K562 (cell line): ENCODE measurements around the gene ZBTB43. TPM values are rescaled to one million over a fixed set of nuclear protein-coding genes. Genes with fewer than 3 reads are reported as not detected.

Source experiments
- CAMTA2 ChIP-seq: fragments of 250-450 bp; sonication (Bioruptor Pico); conservative IDR thresholded peaks from 2 replicates; pipeline ENCODE4 v1.5.1; 2022
- CC2D1A ChIP-seq: fragments of 450-650 bp; IDR thresholded peaks from 2 replicates; pipeline ENCODE4 v1.6.1; 2017; ENCODE audit warnings: mild to moderate bottlenecking
- CHCHD3 ChIP-seq: fragments of 250-450 bp; sonication (Bioruptor Pico); IDR thresholded peaks from 2 replicates; pipeline ENCODE4 v2.1.2; 2022; ENCODE audit warnings: mild to moderate bottlenecking
- CHD4 ChIP-seq: fragments of 200-600 bp; sonication (generic); IDR thresholded peaks from 3 replicates; pipeline ENCODE4 v1.6.1; 2012; ENCODE audit warnings: low read depth, mild to moderate bottlenecking, mixed read lengths, low read length, inconsistent platforms; ENCODE audit not compliant: insufficient read depth, insufficient replicate concordance, poor library complexity, severe bottlenecking
- EZH2 ChIP-seq: IDR thresholded peaks from 2 replicates; pipeline ENCODE4 v1.6.1; 2012; ENCODE audit warnings: low read depth, mild to moderate bottlenecking, inconsistent platforms, low read length, borderline replicate concordance
- FOXK2 ChIP-seq, 2 experiments: fragments of 450-650 bp; IDR thresholded peaks in 1 of 2; conservative IDR thresholded peaks in 1 of 2; 2 replicates each; pipeline ENCODE4 v1.6.1; 2016; ENCODE audit warnings: low read depth in 2 of 2, mild to moderate bottlenecking in 1 of 2
- HMG20A ChIP-seq: fragments of 450-650 bp; formaldehyde crosslinking; conservative IDR thresholded peaks from 2 replicates; pipeline ENCODE4 v1.4.0; 2020; ENCODE audit warnings: mild to moderate bottlenecking, mixed read lengths
- MIER1 ChIP-seq: fragments of 450-650 bp; IDR thresholded peaks from 2 replicates; pipeline ENCODE4 v1.6.1; 2016; ENCODE audit warnings: antibody characterized with exemption, mild to moderate bottlenecking, low read depth
- MYC ChIP-seq, 2 experiments: fragments of 250-450 bp in 1 of 2; sonication (Bioruptor Pico) in 1 of 2; IDR thresholded peaks; 2 replicates each; pipeline versions ENCODE4 v1.5.1 to v1.6.1; 2012 to 2021; ENCODE audit warnings: low read depth in 2 of 2, borderline replicate concordance in 1 of 2, improper control_type of control experiment in 1 of 2, low read length in 1 of 2, mild to moderate bottlenecking in 1 of 2, moderate library complexity in 1 of 2
- NELFE ChIP-seq: IDR thresholded peaks from 2 replicates; pipeline ENCODE4 v1.6.1; 2011; ENCODE audit warnings: mild to moderate bottlenecking; ENCODE audit not compliant: insufficient read depth, insufficient read length
- SMARCE1 ChIP-seq: fragments of 450-650 bp; IDR thresholded peaks from 2 replicates; pipeline ENCODE4 v1.7.1; 2016; ENCODE audit warnings: mild to moderate bottlenecking
- XRCC5 ChIP-seq: fragments of 200-400 bp; formaldehyde crosslinking; IDR thresholded peaks from 2 replicates; pipeline ENCODE4 v1.6.1; 2017; ENCODE audit warnings: low read depth, mild to moderate bottlenecking, low read length
- YY1 ChIP-seq, 3 experiments: IDR thresholded peaks; 2 replicates each; pipeline ENCODE4 v1.6.1; 2011; ENCODE audit warnings: low read length in 2 of 3, mild to moderate bottlenecking in 2 of 3, moderate library complexity in 2 of 3, borderline replicate concordance in 1 of 3, control low read depth in 1 of 3, low read depth in 1 of 3; ENCODE audit not compliant: insufficient read depth in 3 of 3, insufficient replicate concordance in 2 of 3, control insufficient read depth in 1 of 3, insufficient read length in 1 of 3; ENCODE audit errors: extremely low read depth in 1 of 3
- ZNF143 ChIP-seq: sonication (generic); formaldehyde crosslinking; IDR thresholded peaks from 2 replicates; pipeline ENCODE4 v1.9.0; 2022; ENCODE audit warnings: mild to moderate bottlenecking, missing genetic modification reagents
- polyA plus RNA-seq, 8 experiments: library from polyadenylated mRNA; depleted of rRNA in 4 of 8; stranded (reverse) in 5 of 8; unstranded in 3 of 8; fragments of >200 nt; fragmentation: Nextera tagmentation in 2 of 8; fragmentation: Illumina TruSeq in 1 of 8; extraction: Ambion mirVana in 2 of 8; extraction: Trizol in 1 of 8; gene quantifications; 2 replicates each; pipeline versions ENCODE4 v1.2.1 to v1.2.3, GENCODE V29; 2011 to 2014; ENCODE audit warnings: inconsistent platforms in 1 of 8, missing spikeins in 1 of 8
- total RNA-seq, 7 experiments: library from RNA; depleted of rRNA in 6 of 7; stranded (reverse); fragments of >200 nt in 6 of 7; fragmentation: Illumina TruSeq in 2 of 7; extraction: Trizol in 2 of 7; gene quantifications; 2 replicates each; pipeline versions ENCODE4 v1.2.1 to v1.2.3, GENCODE V29; 2011 to 2021; ENCODE audit warnings: low replicate concordance in 1 of 7
- TF ChIP-seq, protein P1 (sequence below), 2 experiments: fragments of 450-650 bp; IDR thresholded peaks; 2 replicates each; pipeline ENCODE4 v1.6.1; 2016
- TF ChIP-seq, protein P2 (sequence below), 3 experiments: fragments of 200-800 bp in 1 of 3; sonication (Bioruptor generic) in 1 of 3; sonication (generic) in 1 of 3; formaldehyde crosslinking in 1 of 3; IDR thresholded peaks; 2 replicates each; pipeline versions ENCODE4 v1.6.1 to v1.8.0; 2016 to 2022; ENCODE audit warnings: mild to moderate bottlenecking in 2 of 3, missing compliant biosample characterization in 2 of 3, missing genetic modification characterization in 2 of 3, missing genetic modification reagents in 1 of 3
- TF ChIP-seq, protein P3 (sequence below): fragments of 450-650 bp; IDR thresholded peaks from 2 replicates; pipeline ENCODE4 v1.6.1; 2018; ENCODE audit warnings: mild to moderate bottlenecking, low read depth; ENCODE audit not compliant: partially characterized antibody

The ZBTB43 gene
- total and polyA plus RNA-seq, 9 of the 15 experiments (the other 6 are each of a cell fraction or from before 2014, with no cell fraction given), result 3.9 to 17.2 (median 9.1) TPM

DNA sequence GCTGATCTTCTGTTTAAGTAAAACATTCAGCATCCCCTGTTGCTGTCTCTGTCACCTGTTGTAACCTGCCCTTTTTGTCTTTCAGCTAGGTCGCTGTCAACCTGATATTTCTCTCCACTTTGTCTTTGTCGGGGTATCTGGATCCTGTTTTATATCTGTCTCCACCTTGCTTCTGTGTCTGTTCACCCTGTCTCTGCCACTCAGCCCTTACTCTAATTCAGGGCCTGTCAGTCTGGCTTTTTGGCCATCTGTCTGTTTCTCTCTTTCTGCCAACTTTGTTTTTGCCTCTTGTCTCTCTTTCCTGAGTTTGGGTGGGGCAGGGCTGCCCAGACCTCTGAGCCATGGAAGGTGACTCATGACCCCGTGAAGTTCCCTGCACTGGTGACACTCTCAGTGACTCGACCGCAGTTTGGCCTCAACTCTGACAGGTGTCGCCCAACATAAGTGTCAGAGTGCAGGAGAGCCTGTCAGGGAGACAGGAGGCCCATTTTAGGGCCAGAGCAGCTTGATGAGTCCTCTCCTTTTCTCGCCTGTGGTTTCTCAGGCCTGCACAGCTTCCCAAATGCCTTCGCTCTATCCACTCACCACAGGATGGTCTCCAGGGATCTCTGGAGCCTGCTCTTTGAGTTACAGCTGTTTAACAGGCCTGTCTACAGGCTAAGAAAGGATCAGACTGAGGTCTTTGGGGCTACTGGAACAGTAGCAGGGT, 868 bp downstream of the ZBTB43 start (continued):
- TF ChIP-seq CHD4, result no peak
- 0 out of 2 replicates have a peak, but pooled peaks have one; percentile 7 for TF ChIP-seq ZNF143 (CRISPR knock-in tag)
- TF ChIP-seq SMARCE1, result peak; percentile 88
- TF ChIP-seq MYC (IDR thresholded peaks at IDR 0.05; ENCODE audit: low read depth, low read length), result 0 out of 2 replicates have a peak, but pooled peaks have one; percentile 9
- no peak for TF ChIP-seq MYC (CRISPR knock-in tag; IDR thresholded peaks at IDR 0.05; ENCODE audit: borderline replicate concordance, low read depth)
- TF ChIP-seq, protein P1, sequence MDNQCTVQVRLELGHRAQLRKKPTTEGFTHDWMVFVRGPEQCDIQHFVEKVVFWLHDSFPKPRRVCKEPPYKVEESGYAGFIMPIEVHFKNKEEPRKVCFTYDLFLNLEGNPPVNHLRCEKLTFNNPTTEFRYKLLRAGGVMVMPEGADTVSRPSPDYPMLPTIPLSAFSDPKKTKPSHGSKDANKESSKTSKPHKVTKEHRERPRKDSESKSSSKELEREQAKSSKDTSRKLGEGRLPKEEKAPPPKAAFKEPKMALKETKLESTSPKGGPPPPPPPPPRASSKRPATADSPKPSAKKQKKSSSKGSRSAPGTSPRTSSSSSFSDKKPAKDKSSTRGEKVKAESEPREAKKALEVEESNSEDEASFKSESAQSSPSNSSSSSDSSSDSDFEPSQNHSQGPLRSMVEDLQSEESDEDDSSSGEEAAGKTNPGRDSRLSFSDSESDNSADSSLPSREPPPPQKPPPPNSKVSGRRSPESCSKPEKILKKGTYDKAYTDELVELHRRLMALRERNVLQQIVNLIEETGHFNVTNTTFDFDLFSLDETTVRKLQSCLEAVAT (IDR thresholded peaks at IDR 0.05), result peak; percentile 54 to 73; a peak in 2 of 4 replicates
- TF ChIP-seq CHCHD3 (CRISPR knock-in tag), result no peak
- TF ChIP-seq EZH2, result no peak
- TF ChIP-seq CAMTA2 (CRISPR knock-in tag), result no peak
- TF ChIP-seq NELFE, result no peak
- TF ChIP-seq YY1 (IDR thresholded peaks at IDR 0.05; ENCODE audit: borderline replicate concordance in 1 of 3, control insufficient read depth in 1 of 3, extremely low read depth in 1 of 3, insufficient read depth in 3 of 3, insufficient read length in 1 of 3, insufficient replicate concordance in 2 of 3, low read depth in 1 of 3, low read length in 2 of 3), result peak in 2 of 3 experiments; percentile 57 to 71
- no peak for TF ChIP-seq HMG20A (CRISPR knock-in tag)
- TF ChIP-seq, protein P2, sequence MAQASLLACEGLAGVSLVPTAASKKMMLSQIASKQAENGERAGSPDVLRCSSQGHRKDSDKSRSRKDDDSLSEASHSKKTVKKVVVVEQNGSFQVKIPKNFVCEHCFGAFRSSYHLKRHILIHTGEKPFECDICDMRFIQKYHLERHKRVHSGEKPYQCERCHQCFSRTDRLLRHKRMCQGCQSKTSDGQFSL (CRISPR knock-in tag; IDR thresholded peaks at IDR 0.05), result no peak
- TF ChIP-seq, protein P2 (tag; IDR thresholded peaks at IDR 0.05), result no peak
- no peak for TF ChIP-seq CC2D1A
- TF ChIP-seq, protein P3, sequence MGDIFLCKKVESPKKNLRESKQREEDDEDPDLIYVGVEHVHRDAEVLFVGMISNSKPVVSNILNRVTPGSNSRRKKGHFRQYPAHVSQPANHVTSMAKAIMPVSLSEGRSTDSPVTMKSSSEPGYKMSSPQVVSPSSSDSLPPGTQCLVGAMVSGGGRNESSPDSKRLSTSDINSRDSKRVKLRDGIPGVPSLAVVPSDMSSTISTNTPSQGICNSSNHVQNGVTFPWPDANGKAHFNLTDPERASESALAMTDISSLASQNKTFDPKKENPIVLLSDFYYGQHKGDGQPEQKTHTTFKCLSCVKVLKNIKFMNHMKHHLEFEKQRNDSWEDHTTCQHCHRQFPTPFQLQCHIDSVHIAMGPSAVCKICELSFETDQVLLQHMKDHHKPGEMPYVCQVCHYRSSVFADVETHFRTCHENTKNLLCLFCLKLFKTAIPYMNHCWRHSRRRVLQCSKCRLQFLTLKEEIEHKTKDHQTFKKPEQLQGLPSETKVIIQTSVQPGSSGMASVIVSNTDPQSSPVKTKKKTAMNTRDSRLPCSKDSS, result peak; percentile 20
- 0 out of 2 replicates have a peak, but pooled peaks have one; percentile 57 for TF ChIP-seq XRCC5
- no peak for TF ChIP-seq MIER1
- peak; percentile 38 to 45; a peak in 1 of 4 replicates for TF ChIP-seq FOXK2 (conservative IDR thresholded peaks at IDR 0.05 in 1 of 2, IDR thresholded peaks at IDR 0.05 in 1 of 2; ENCODE audit: low read depth in 2 of 2)
